GM12891 (cell line): ENCODE data around the gene PCDH15.

Source experiments
- PAX5 ChIP-seq: IDR thresholded peaks from 2 replicates; pipeline ENCODE4 v1.6.1; 2011; ENCODE audit warnings: low read length, moderate library complexity, mild to moderate bottlenecking; ENCODE audit not compliant: insufficient read depth, severe bottlenecking
- POLR2A ChIP-seq: IDR thresholded peaks from 2 replicates; pipeline ENCODE4 v1.6.1; 2011; ENCODE audit warnings: low read depth, low read length, control low read depth
- POLR2AphosphoS5 ChIP-seq: IDR thresholded peaks from 2 replicates; pipeline ENCODE4 v1.6.1; 2011; ENCODE audit warnings: low read depth, low read length, control low read depth
- SPI1 ChIP-seq: IDR thresholded peaks from 2 replicates; pipeline ENCODE4 v1.6.1; 2011; ENCODE audit warnings: low read depth, low read length, control low read depth
- TAF1 ChIP-seq: IDR thresholded peaks from 2 replicates; pipeline ENCODE4 v1.6.1; 2011; ENCODE audit warnings: low read depth, low read length, control low read depth

DNA sequence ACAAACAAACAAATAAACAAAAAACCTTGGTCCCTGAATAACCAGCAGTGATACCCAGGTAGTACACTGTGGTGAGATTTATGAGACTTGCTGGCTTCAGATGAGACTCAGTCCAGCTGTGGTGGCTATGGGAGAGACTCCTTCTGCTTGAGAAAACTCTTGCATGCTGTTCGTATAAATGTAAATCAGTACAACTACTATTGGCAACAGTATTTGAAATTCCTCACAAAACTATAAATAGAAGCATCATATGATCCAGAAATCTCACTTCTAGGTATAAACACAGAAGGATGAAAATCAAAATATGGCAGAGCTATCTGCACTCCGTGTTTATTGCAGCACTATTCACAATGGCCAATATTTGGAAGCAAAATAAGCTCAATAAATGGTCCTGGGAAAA, 692.1 kb downstream of the PCDH15 start:
- TF ChIP-seq POLR2A = no peak
- no peak for TF ChIP-seq POLR2AphosphoS5
- no peak for TF ChIP-seq TAF1
- TF ChIP-seq SPI1 = no peak
- TF ChIP-seq PAX5 = no peak
